ENCODE results near the gene SYNPO. TPM values are rescaled to one million over a fixed set of nuclear protein-coding genes. Genes with fewer than 3 reads are reported as not detected.

The SYNPO gene
- total RNA-seq, 2 donors from 2014 or later: 1.0 to 9.3 TPM

DNA sequence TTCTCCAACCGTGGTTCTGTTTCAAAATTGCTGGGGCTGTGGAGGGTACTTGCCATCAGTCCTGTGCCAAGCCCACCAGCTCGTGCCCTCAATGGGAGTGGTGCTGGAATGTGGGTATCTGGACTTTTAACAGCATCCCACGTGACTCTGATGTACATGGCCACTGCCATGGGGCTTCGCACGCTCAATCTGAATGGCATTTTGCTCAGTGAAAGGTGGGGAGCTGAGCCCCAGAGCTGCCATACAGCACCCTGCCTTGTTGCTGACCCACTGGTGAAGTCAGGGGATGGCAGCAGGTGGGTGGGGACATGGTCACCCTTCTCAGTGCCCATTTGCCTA lies 16.6 kb upstream of the SYNPO start:
- DNase-seq (ENCODE audit: low spot score) (no peak), ATAC-seq (peak in 1 of 2 donors; percentile 57)
- H3K9me3 Mint-ChIP-seq: no peaks in the 10 kb centered on the region
- peak overlapping the region; percentile 86 for H3K4me3 Mint-ChIP-seq
- peaks cover 5% of the 10 kb centered on the region for H3K36me3 Mint-ChIP-seq
- peaks cover 9 to 30% of the 10 kb centered on the region in 2 donors for H3K4me1 Mint-ChIP-seq (ENCODE audit: low read depth in 2 of 2)
- H3K27me3 Mint-ChIP-seq: peaks cover 13 to 23% of the 10 kb centered on the region in 2 donors
- H3K27ac Mint-ChIP-seq: peak overlapping the region; percentile 6 to 15

DNA sequence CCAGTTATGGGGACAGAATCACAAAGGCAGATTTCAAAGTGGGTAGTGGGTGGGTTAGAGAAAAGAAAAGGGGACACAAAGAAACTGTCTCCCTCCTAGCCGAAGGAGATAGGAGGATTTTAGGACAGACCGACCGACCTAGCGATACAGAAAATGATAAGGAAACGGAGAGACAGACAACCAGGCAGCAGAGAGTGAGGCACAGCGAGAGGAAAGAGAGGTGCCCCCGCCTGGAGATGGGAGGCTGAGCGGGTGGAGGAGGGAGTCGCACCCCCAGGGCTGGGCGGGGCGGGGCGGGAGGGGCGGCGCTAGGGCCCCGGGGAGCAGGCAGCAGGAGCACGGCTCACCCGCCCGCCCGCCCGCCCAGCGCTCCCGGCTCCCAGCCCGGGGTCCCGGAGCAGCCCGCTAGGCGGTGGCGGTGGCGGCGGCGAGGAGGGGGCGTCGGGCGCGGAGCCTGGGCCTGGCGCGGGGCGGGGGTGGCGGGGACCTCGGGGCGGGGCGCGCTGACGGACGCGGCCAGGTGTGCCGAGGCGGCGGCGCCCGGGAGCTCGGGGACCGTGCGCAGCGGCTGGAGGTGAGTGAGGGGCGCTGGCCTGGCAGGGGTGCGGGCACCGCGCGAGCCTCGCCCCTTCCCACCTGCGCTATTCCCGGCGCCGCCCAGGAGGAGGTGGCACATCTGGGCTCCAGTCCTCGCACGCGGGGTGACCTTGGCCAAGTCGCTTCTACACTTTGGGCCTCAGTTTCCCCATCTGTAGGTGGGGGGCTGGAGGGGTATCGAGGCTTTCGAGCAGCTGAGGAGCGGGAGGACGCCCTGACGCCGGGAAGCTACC lies 15.9 kb upstream of the SYNPO start:
- peak overlapping the region; percentile 86 for H3K4me3 Mint-ChIP-seq
- H3K4me1 Mint-ChIP-seq (ENCODE audit: low read depth in 2 of 2): peaks cover 9 to 30% of the 10 kb centered on the region in 2 donors
- H3K27me3 Mint-ChIP-seq: peaks cover 13 to 23% of the 10 kb centered on the region in 2 donors
- H3K9me3 Mint-ChIP-seq: no peaks in the 10 kb centered on the region
- peak overlapping the region; percentile 6 to 15 for H3K27ac Mint-ChIP-seq
- H3K36me3 Mint-ChIP-seq: peaks cover 5% of the 10 kb centered on the region
- ATAC-seq: peak in 1 of 2 donors; percentile 33
- DNase-seq (ENCODE audit: low spot score): no peak

DNA sequence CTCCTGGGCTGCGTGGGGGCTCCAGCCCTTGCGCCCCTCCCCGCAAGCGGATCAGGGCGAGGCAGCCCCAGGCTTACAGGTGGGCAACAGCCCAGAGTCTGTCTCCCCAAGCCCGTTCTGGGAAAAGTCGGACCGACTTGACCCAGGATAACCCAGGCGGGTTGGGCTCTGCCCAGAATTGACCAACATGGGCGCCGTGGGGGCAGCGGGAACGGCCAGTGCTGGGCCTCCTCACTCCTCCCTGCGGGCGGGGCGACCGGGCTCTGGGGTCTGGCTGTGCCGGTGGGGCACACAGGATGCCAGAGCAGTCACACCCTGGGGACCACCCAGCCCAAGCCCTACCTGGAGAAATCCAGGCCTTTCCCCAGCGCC lies 15.3 kb upstream of the SYNPO start:
- Mint-ChIP-seq H3K27me3 (peaks cover 13 to 23% of the 10 kb centered on the region in 2 donors), H3K4me1 (ENCODE audit: low read depth in 2 of 2) (peaks cover 9 to 30% of the 10 kb centered on the region in 2 donors), H3K4me3 (no peak overlapping the region), H3K27ac (no peak overlapping the region), H3K9me3 (no peaks in the 10 kb centered on the region), H3K36me3 (peaks cover 5% of the 10 kb centered on the region)
- DNase-seq (ENCODE audit: low spot score): no peak
- ATAC-seq: no peak

DNA sequence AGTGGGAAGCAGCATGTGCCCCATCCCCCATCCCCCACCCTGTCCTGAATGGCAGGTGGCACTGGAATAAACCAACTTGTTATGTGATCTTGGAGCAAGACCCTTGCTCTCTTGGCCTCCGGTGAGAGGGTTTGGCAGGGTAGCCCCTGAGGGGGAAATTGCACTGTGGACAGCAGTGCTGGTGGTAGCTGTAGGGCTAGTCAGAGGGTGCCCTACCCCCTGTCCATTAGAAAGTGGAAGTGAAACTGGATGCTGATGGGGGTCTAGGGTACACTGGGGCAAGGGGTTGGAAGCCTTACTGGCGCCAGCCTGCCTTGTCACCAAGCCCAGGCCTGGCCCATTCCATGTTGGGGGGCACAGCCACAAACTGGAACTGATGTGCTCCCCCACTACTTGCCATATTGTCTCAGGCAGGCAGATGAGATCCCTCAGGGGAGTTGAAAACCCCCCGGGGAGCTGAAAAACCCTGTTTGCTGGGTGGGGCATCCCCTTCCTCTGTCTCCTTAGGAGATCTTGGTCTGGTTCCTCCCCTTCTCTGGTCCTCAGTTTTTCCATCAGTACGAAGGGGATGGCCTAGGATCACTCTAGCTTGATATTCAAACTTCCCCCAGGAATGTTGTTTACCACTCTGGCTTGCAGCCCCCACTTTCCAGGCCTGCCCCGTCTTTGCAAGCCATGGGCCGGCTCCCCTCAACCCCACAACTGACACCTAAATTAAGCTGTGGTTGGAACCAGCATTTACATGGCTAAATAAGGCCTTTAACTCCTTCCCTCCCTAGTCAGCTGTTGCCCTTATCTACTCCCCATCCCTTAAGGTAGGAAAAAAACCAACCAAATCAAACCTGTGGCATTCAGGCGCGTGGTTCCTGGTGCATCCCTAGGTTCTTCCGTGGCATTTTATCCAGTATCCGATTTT lies 14.4 kb upstream of the SYNPO start:
- Mint-ChIP-seq H3K9me3 (no peaks in the 10 kb centered on the region), H3K36me3 (peaks cover 5% of the 10 kb centered on the region), H3K27ac (no peak overlapping the region), H3K4me1 (ENCODE audit: low read depth in 2 of 2) (peaks cover 9 to 30% of the 10 kb centered on the region in 2 donors), H3K4me3 (no peak overlapping the region), H3K27me3 (peaks cover 13 to 23% of the 10 kb centered on the region in 2 donors)
- DNase-seq (ENCODE audit: low spot score) (no peak), ATAC-seq (peak in 1 of 2 donors; percentile 58)

DNA sequence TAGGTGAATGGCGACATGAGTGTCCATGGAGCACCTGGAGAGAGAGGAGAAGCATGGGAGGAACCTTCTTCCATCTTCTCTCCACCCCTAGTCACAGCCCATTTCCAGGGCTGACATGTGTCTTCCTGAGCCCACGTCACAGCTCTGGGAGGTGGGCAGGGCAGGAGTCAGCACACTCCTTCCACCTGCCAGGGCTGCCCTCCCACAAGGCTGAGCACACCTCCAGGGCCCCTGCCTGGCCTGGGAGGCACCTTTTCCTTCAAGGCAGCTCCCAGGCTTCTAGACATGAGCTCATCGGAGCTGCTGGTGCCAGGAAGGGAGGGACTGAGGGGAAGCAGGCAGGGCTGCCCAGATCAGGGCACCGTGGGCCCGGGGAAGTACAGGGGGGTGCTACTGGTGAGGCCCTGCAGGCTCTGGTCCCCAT lies 13.6 kb upstream of the SYNPO start:
- no peak overlapping the region for H3K4me3 Mint-ChIP-seq
- ATAC-seq (no peak), DNase-seq (ENCODE audit: low spot score) (no peak)
- H3K27me3 Mint-ChIP-seq: peaks cover 13 to 23% of the 10 kb centered on the region in 2 donors
- H3K36me3 Mint-ChIP-seq: peaks cover 5% of the 10 kb centered on the region
- H3K9me3 Mint-ChIP-seq: no peaks in the 10 kb centered on the region
- H3K27ac Mint-ChIP-seq: no peak overlapping the region
- peaks cover 9 to 30% of the 10 kb centered on the region in 2 donors for H3K4me1 Mint-ChIP-seq (ENCODE audit: low read depth in 2 of 2)

DNA sequence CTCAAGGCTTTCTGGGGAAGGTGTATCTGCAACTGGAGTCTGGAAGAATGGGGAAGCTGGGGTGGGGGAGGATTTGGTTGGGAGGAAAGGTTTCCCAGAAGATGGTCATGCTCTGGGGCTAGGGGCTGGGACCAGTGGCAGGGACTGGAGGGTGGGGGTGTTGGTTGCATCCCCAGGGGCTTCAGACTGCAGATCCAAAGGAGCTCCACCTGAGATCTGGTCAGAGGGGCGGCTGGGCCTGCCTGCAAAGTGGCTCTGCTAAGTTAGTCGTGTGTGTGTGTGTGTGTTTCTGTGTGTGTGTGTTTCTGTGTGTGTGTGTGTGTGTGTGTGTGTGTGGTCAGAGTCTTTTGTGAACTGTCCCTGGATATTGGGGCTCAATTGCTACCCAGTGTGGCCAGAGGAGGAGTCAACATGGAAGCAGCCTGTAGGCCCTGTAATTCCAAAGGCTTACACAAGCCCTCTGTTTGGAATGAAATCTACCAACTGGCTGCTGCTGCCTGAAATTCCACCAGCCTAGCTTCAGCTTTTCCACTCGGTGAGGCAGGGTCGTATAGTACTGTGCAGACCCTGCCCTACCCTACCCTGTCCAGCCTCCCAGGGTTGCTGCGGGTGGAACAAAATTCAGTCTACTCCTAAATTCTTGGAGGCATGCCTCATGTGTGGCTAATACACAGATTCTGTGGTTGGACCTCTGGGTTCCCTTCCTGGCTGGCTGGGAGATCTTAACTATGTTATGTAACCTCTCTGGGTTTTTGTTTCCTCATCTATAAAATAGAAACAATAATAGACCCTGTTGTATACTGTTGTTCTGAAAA lies 12.5 kb upstream of the SYNPO start:
- H3K4me1 Mint-ChIP-seq (ENCODE audit: low read depth in 2 of 2): peaks cover 9 to 28% of the 10 kb centered on the region in 2 donors
- no peak overlapping the region for H3K27ac Mint-ChIP-seq
- no peak overlapping the region for H3K4me3 Mint-ChIP-seq
- ATAC-seq (no peak), DNase-seq (ENCODE audit: low spot score) (no peak)
- peaks cover 5% of the 10 kb centered on the region for H3K36me3 Mint-ChIP-seq
- H3K27me3 Mint-ChIP-seq: peaks cover 13 to 21% of the 10 kb centered on the region in 2 donors
- H3K9me3 Mint-ChIP-seq: no peaks in the 10 kb centered on the region

DNA sequence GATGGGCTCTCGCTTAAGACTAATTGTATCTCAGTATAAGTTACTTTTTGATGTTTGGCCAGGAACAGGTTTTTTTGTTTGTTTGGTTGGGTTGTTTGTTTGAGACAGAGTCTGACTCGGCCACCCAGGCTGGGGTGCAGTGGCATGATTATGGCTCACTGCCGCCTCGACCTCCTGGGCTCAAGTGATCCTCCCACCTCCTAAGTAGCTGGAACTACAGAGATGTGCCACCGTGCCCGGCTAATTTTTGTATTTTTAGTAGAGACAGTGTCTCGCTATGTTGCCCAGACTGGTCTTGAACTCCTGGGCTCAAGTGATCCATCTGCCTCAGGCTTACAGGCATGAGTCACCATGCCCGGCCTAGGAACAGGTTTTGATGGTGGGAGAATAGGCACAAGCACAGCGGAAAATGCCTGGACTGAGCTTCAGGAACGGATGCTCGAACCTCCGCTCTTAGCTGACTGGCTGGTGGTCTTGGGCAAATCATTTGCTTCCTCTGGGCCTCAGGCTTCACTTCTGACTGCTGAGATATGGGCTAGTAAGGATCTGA lies 11.4 kb upstream of the SYNPO start:
- H3K36me3 Mint-ChIP-seq: peaks cover 5% of the 10 kb centered on the region
- no peak overlapping the region for H3K4me3 Mint-ChIP-seq
- H3K27ac Mint-ChIP-seq: no peak overlapping the region
- peaks cover 6 to 19% of the 10 kb centered on the region in 2 donors for H3K4me1 Mint-ChIP-seq (ENCODE audit: low read depth in 2 of 2)
- peaks cover 7 to 12% of the 10 kb centered on the region in 2 donors for H3K27me3 Mint-ChIP-seq
- DNase-seq (ENCODE audit: low spot score) (no peak), ATAC-seq (no peak)
- H3K9me3 Mint-ChIP-seq: no peaks in the 10 kb centered on the region

DNA sequence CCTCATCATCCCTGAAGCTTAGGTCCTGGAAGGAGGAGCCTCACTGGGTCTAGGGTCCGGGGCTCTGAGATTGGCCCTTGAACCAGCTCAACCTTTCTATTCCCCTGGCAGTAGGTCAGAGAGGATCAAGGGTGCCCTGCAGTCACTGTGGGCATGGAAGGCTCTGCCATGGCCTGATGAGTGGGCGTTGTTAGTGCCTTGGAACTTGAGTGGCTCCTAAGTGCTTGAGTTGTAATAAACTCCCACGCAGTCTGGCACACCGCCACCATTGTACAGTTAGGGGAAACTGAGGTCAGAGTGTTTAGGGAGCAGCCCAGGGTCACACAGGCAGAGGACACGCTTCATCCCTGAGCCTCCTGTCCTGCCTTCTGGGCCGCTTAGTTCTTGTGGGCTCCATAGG lies 10.4 kb upstream of the SYNPO start:
- Mint-ChIP-seq H3K27me3 (peaks cover 5% of the 10 kb centered on the region in 2 donors), H3K4me3 (no peak overlapping the region), H3K27ac (no peak overlapping the region), H3K4me1 (ENCODE audit: low read depth in 2 of 2) (peaks cover 0 to 15% of the 10 kb centered on the region in 2 donors), H3K36me3 (no peaks in the 10 kb centered on the region), H3K9me3 (no peaks in the 10 kb centered on the region)
- DNase-seq (ENCODE audit: low spot score): no peak
- ATAC-seq: no peak

DNA sequence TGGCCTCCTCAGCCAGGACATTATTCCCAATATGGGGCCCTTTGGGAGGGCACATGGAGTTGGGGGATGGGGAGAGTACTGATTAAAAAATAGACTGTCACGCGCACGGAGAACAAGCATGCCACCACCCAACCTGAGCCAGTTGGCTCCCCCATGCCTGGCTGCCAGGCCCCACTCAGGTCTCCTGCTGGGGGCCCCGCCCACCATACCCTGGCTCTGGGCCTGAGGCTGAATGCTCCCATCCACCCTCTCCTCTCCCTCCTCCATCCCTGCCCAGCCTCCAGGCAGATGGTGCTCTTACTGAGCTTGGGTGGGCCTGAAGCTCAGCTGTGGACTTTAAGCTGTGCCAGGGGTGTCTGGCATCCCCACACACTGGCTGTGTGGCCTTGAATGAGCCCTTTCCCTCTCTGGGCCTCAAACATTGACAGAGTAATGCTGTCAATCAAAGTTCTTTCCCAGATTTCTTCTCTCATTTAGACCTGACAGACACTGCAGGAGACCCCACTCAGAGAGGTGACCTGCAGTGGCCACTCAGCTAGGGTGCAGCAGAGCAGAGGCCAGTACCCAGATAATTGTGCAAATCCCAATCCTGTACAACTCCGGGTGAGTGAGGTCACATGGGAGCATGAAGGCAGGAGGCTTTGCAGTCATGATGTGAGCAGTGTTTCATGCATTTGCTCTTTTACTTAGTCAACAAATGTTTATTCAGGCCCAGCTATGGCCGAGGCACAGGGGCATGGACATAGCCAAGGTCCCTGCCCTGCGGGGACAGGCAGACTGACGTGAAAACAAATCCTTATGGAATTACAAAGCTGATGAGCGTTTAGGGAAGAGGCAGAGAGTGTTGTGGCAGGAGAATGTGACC lies 9.8 kb upstream of the SYNPO start:
- ATAC-seq (peak in 1 of 2 donors; percentile 3), DNase-seq (ENCODE audit: low spot score) (no peak)
- peaks cover 5 to 9% of the 10 kb centered on the region in 2 donors for H3K27me3 Mint-ChIP-seq
- no peaks in the 10 kb centered on the region for H3K9me3 Mint-ChIP-seq
- H3K36me3 Mint-ChIP-seq: no peaks in the 10 kb centered on the region
- no peak overlapping the region for H3K27ac Mint-ChIP-seq
- peaks cover 0 to 15% of the 10 kb centered on the region in 2 donors for H3K4me1 Mint-ChIP-seq (ENCODE audit: low read depth in 2 of 2)
- no peak overlapping the region for H3K4me3 Mint-ChIP-seq

DNA sequence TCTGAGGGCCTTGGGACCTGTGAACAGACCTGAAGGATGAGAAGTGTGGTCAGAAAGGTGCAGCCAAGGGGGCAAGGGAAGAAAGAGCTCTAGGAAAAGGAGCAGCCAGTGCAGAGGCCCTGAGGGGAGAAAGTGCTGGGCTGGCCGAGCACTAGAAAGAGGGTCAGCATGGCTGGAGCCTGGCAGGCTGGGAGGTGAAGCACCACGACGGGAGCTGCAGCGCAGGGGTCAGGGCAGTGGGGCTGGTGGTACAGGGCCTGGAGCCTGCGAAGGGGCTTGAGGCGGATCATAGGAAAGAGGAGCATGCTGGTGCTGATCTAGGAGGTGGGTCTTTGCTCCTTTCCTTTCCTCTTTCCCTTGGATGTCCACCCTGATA lies 9.1 kb upstream of the SYNPO start:
- Mint-ChIP-seq H3K4me1 (ENCODE audit: low read depth in 2 of 2) (peaks cover 0 to 14% of the 10 kb centered on the region in 2 donors), H3K4me3 (no peak overlapping the region), H3K27ac (no peak overlapping the region), H3K9me3 (no peaks in the 10 kb centered on the region), H3K27me3 (peaks cover 5 to 11% of the 10 kb centered on the region in 2 donors), H3K36me3 (no peaks in the 10 kb centered on the region)
- ATAC-seq: no peak
- no peak for DNase-seq (ENCODE audit: low spot score)

DNA sequence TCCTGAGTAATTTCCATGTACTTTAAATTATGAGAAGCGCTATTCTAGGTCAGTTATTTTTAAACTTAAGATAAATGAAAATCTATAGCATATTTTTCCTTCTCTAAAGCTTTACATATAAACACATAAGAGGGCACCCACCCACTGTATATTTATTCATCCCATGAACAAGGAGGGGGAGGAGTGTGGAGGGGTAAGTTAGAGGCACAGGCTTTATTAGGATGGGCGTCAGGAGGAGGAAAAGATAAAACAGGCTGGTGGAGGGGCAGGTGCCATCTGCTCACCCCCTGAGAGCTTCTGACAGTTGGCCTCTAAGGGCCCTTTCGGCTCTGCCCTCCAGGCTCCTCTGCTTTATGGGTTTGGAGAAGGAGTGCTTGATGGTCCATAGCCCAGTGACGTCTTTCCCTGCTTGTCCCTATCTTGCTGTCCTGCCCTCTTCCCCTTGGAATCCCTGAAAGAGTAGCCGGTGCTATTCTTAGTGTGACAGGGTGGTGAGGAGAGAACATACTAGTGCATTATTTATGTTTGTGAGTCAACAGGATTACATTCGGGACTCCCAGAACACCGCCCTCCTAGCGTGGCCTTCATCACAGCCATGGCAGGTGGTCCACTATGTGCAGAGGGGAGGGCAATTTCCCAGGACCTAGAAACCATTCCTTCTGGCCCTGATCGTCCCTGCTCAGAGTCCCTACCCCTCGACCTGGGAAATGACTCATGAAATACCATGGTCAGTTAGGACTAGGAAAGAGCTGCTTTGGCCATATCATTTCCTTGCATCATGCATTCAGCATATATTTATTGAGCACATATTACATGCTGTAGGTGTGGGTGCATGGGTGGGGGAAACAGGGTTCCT lies 7.9 kb upstream of the SYNPO start:
- DNase-seq (ENCODE audit: low spot score) (no peak), ATAC-seq (no peak)
- Mint-ChIP-seq H3K27ac (no peak overlapping the region), H3K27me3 (peaks cover 8 to 15% of the 10 kb centered on the region in 2 donors), H3K4me3 (no peak overlapping the region), H3K36me3 (no peaks in the 10 kb centered on the region), H3K9me3 (no peaks in the 10 kb centered on the region), H3K4me1 (ENCODE audit: low read depth in 2 of 2) (peaks cover 0 to 4% of the 10 kb centered on the region in 2 donors)

DNA sequence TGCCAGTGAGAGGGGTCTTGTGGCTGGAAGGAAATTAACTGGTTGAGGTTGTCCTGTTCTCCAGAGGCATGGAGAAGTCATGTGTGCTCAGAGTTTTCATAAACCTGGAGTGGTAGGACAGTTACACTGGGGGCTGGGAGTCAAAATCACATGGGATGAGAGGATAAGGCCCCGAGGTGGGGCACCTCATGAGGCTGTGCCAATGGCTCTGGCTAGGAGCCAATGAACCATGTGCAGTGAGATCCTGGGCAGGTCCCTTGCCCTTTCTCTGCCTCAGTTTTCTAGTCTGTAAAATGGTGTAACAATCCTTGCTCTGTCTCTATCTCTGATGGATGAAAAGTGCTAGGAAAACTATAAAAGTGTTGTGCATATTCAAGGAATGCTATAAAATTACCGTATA lies 7.0 kb upstream of the SYNPO start:
- H3K27ac Mint-ChIP-seq: no peak overlapping the region
- no peaks in the 10 kb centered on the region for H3K4me1 Mint-ChIP-seq (ENCODE audit: low read depth in 2 of 2)
- DNase-seq (ENCODE audit: low spot score) (no peak), ATAC-seq (no peak)
- peaks cover 13 to 15% of the 10 kb centered on the region in 2 donors for H3K27me3 Mint-ChIP-seq
- H3K4me3 Mint-ChIP-seq: no peak overlapping the region
- H3K9me3 Mint-ChIP-seq: no peaks in the 10 kb centered on the region
- no peaks in the 10 kb centered on the region for H3K36me3 Mint-ChIP-seq

Data from natural killer cell treated with Interleukin-12 subunit alpha and Interleukin-12 subunit beta and Interleukin-15 and Interleukin-18, amount 100 ng/mL, for 72 hours (primary cell).